ENCODE results near the gene GHR.

The GHR gene

GRCh38 chr5:42461033-42461432, 37.8 kb downstream of the GHR start:
- no peak for DNase-seq (ENCODE audit: low read depth, low spot score)
- H3K27ac ChIP-seq = no peak overlapping the region

GRCh38 chr5:42461507-42461906, 38.3 kb downstream of the GHR start:
- no peak for DNase-seq (ENCODE audit: low read depth, low spot score)
- H3K27ac ChIP-seq = no peak overlapping the region

- no peak for DNase-seq (ENCODE audit: low read depth, low spot score)
- no peak overlapping the region for H3K27ac ChIP-seq
These were observed 38.8 kb downstream of the GHR start for GRCh38 chr5:42462083-42462482.

- H3K27ac ChIP-seq = no peak overlapping the region
- no peak for DNase-seq (ENCODE audit: low read depth, low spot score)
These were observed 44.3 kb downstream of the GHR start for GRCh38 chr5:42467572-42467971.

GRCh38 chr5:42467981-42468524, 44.8 kb downstream of the GHR start:
- no peak for DNase-seq (ENCODE audit: low read depth, low spot score)
- no peak overlapping the region for H3K27ac ChIP-seq

- no peak overlapping the region for H3K27ac ChIP-seq
- no peak for DNase-seq (ENCODE audit: low read depth, low spot score)
These were observed 60.4 kb downstream of the GHR start for GRCh38 chr5:42483472-42484154.

- no peak overlapping the region for H3K27ac ChIP-seq
- no peak for DNase-seq (ENCODE audit: low read depth, low spot score)
These were observed 63.8 kb downstream of the GHR start for GRCh38 chr5:42487077-42487476.

- DNase-seq (ENCODE audit: low read depth, low spot score) = no peak
- no peak overlapping the region for H3K27ac ChIP-seq
These were observed 64.6 kb downstream of the GHR start for GRCh38 chr5:42487821-42488220.

GRCh38 chr5:42490831-42491230, 67.6 kb downstream of the GHR start:
- DNase-seq (ENCODE audit: low read depth, low spot score) = no peak
- H3K27ac ChIP-seq = no peak overlapping the region

- H3K27ac ChIP-seq = no peak overlapping the region
- DNase-seq (ENCODE audit: low read depth, low spot score) = no peak
These were observed 68.5 kb downstream of the GHR start for GRCh38 chr5:42491699-42492098.

GRCh38 chr5:42492974-42493373, 69.7 kb downstream of the GHR start:
- no peak overlapping the region for H3K27ac ChIP-seq
- DNase-seq (ENCODE audit: low read depth, low spot score) = no peak

GRCh38 chr5:42494414-42494813, 71.2 kb downstream of the GHR start:
- H3K27ac ChIP-seq = no peak overlapping the region
- DNase-seq (ENCODE audit: low read depth, low spot score) = peak; percentile 31

- peak; percentile 39 for DNase-seq (ENCODE audit: low read depth, low spot score)
These were observed 72.7 kb downstream of the GHR start for GRCh38 chr5:42495914-42496313.

GRCh38 chr5:42496397-42497156, 73.3 kb downstream of the GHR start:
- no peak overlapping the region for H3K27ac ChIP-seq
- DNase-seq (ENCODE audit: low read depth, low spot score) = no peak

More at GRCh38 chr5:42495914-42496313, 72.7 kb downstream of the GHR start:
- no peak overlapping the region for H3K27ac ChIP-seq

GRCh38 chr5:42498000-42498399, 74.8 kb downstream of the GHR start:
- H3K27ac ChIP-seq = no peak overlapping the region
- DNase-seq (ENCODE audit: low read depth, low spot score) = no peak

- no peak for DNase-seq (ENCODE audit: low read depth, low spot score)
- H3K27ac ChIP-seq = no peak overlapping the region
These were observed 75.8 kb downstream of the GHR start for GRCh38 chr5:42499016-42499415.

- H3K27ac ChIP-seq = no peak overlapping the region
- DNase-seq (ENCODE audit: low read depth, low spot score) = no peak
These were observed 76.9 kb downstream of the GHR start for GRCh38 chr5:42500003-42500599.

GRCh38 chr5:42502613-42503470, 79.6 kb downstream of the GHR start:
- H3K27ac ChIP-seq = peak overlapping the region; percentile 23
- DNase-seq (ENCODE audit: low read depth, low spot score) = no peak

GRCh38 chr5:42506662-42507061, 83.4 kb downstream of the GHR start:
- H3K27ac ChIP-seq = no peak overlapping the region
- DNase-seq (ENCODE audit: low read depth, low spot score) = no peak

GRCh38 chr5:42507451-42508097, 84.3 kb downstream of the GHR start:
- no peak for DNase-seq (ENCODE audit: low read depth, low spot score)
- H3K27ac ChIP-seq = no peak overlapping the region
